Trophoblast cell (in vitro differentiated cells and primary cell): ENCODE data around the gene DTNB.

Experiments
- DNase-seq, 2 donors: peaks; one replicate each; pipeline ENCODE4 v3.0.0-alpha.2; 2016
- H2AFZ ChIP-seq: 2 replicates; pipeline ENCODE4 v1.6.1; 2013; ENCODE audit warnings: low read length, moderate library complexity, mild to moderate bottlenecking; ENCODE audit not compliant: insufficient read depth, poor library complexity
- H2AK5ac ChIP-seq: 2 replicates; pipeline ENCODE4 v1.6.1; 2013; ENCODE audit warnings: mild to moderate bottlenecking, low read length
- H2BK120ac ChIP-seq: 2 replicates; pipeline ENCODE4 v1.6.1; 2013; ENCODE audit warnings: low read length, mild to moderate bottlenecking, moderate library complexity; ENCODE audit not compliant: insufficient read depth, poor library complexity
- H2BK12ac ChIP-seq: 2 replicates; pipeline ENCODE4 v1.6.1; 2013; ENCODE audit warnings: mild to moderate bottlenecking, low read length, moderate library complexity
- H2BK5ac ChIP-seq: 2 replicates; pipeline ENCODE4 v1.6.1; 2013; ENCODE audit warnings: low read length, low read depth, moderate library complexity, mild to moderate bottlenecking; ENCODE audit not compliant: poor library complexity
- H3K14ac ChIP-seq: 2 replicates; pipeline ENCODE4 v1.6.1; 2013; ENCODE audit warnings: mild to moderate bottlenecking, low read length
- H3K18ac ChIP-seq: 2 replicates; pipeline ENCODE4 v1.6.1; 2013; ENCODE audit warnings: mild to moderate bottlenecking, low read length
- H3K23ac ChIP-seq: 2 replicates; pipeline ENCODE4 v1.6.1; 2013; ENCODE audit warnings: low read length
- H3K27ac ChIP-seq: 2 replicates; pipeline ENCODE4 v1.5.1; 2013; ENCODE audit warnings: low read depth, mild to moderate bottlenecking, inconsistent platforms, low read length, moderate library complexity
- H3K27me3 ChIP-seq: 2 replicates; pipeline ENCODE4 v1.6.1; 2013; ENCODE audit warnings: inconsistent platforms, mild to moderate bottlenecking, low read length, moderate library complexity; ENCODE audit not compliant: insufficient read depth
- H3K36me3 ChIP-seq, 2 experiments: 1 replicate in 1 of 2; 2 replicates in 1 of 2; pipeline ENCODE4 v1.6.1; 2013; ENCODE audit warnings: low read length in 2 of 2, mild to moderate bottlenecking in 2 of 2, moderate library complexity in 1 of 2; ENCODE audit not compliant: insufficient read depth in 2 of 2, control insufficient read depth in 1 of 2
- H3K4ac ChIP-seq: 2 replicates; pipeline ENCODE4 v1.6.1; 2013; ENCODE audit warnings: low read depth, mild to moderate bottlenecking, low read length, moderate library complexity
- H3K4me1 ChIP-seq, 2 experiments: 1 replicate in 1 of 2; 2 replicates in 1 of 2; pipeline ENCODE4 v1.6.1; 2013; ENCODE audit warnings: low read length in 2 of 2, mild to moderate bottlenecking in 2 of 2, moderate library complexity in 1 of 2; ENCODE audit not compliant: insufficient read depth in 2 of 2, control insufficient read depth in 1 of 2
- H3K4me2 ChIP-seq: 2 replicates; pipeline ENCODE4 v1.6.1; 2013; ENCODE audit warnings: inconsistent platforms, mild to moderate bottlenecking, low read length, moderate library complexity
- H3K4me3 ChIP-seq: 2 replicates; pipeline ENCODE4 v1.5.1; 2013; ENCODE audit warnings: mild to moderate bottlenecking, low read depth, low read length, inconsistent platforms
- H3K79me1 ChIP-seq: one replicate; pipeline ENCODE4 v1.6.1; 2013; ENCODE audit warnings: low read length
- H3K79me2 ChIP-seq: 2 replicates; pipeline ENCODE4 v1.6.1; 2013; ENCODE audit warnings: low read length, mild to moderate bottlenecking; ENCODE audit not compliant: control insufficient read depth, insufficient read depth, poor library complexity
- H3K9ac ChIP-seq: 2 replicates; pipeline ENCODE4 v1.6.1; 2013; ENCODE audit warnings: mild to moderate bottlenecking, low read length
- H3K9me3 ChIP-seq: 2 replicates; pipeline ENCODE4 v1.6.1; 2013; ENCODE audit warnings: low read depth, mild to moderate bottlenecking, control low read depth, inconsistent platforms, low read length; ENCODE audit not compliant: insufficient read depth
- H4K12ac ChIP-seq: 2 replicates; pipeline ENCODE4 v1.6.1; 2013; ENCODE audit warnings: low read depth, mild to moderate bottlenecking, low read length, moderate library complexity
- H4K8ac ChIP-seq: 2 replicates; pipeline ENCODE4 v1.6.1; 2013; ENCODE audit warnings: low read depth, mild to moderate bottlenecking, low read length, moderate library complexity
- H4K91ac ChIP-seq: one replicate; pipeline ENCODE4 v1.6.1; 2013; ENCODE audit warnings: low read depth, mild to moderate bottlenecking, low read length, moderate library complexity
- WGBS: extraction: QIAGEN DNeasy Blood & Tissue Kit; methylation state at CpG from one replicate; pipeline ENCODE4 v1.1.7; 2013; ENCODE audit warnings: missing lambda C conversion rate; ENCODE audit not compliant: insufficient read length, insufficient coverage; ENCODE audit errors: extremely low coverage; 5-methylcytosine and 5-hydroxymethylcytosine counted together

Gene DTNB

GRCh38 chr2:25331686-25332365 is 341.6 kb downstream of the DTNB start:
- Histone ChIP-seq H3K4me3 (no peak overlapping the region), H3K9ac (no peak overlapping the region), H3K14ac (no peak overlapping the region), H2BK12ac (no peak overlapping the region), H2AFZ (no peak overlapping the region), H2AK5ac (no peak overlapping the region), H3K27ac (no peak overlapping the region), H3K4ac (no peak overlapping the region), H3K36me3 (no peaks in the 10 kb centered on the region), H3K79me1 (no peaks in the 10 kb centered on the region), H3K27me3 (no peaks in the 10 kb centered on the region), H2BK5ac (no peak overlapping the region), H3K79me2 (no peaks in the 10 kb centered on the region), H3K9me3 (peaks cover under 1% of the 10 kb centered on the region), H4K12ac (no peak overlapping the region), H3K4me1 (no peaks in the 10 kb centered on the region), H2BK120ac (no peak overlapping the region), H3K18ac (no peak overlapping the region), H4K91ac (no peak overlapping the region), H4K8ac (no peak overlapping the region), H3K23ac (no peak overlapping the region), H3K4me2 (no peak overlapping the region)
- no CpG with 5 or more reads among the region's 23 CpGs for WGBS
- no peak for DNase-seq

- Histone ChIP-seq H3K23ac (no peak overlapping the region), H3K18ac (no peak overlapping the region), H4K12ac (no peak overlapping the region), H2BK120ac (no peak overlapping the region), H3K4me1 (no peaks in the 10 kb centered on the region), H3K4me2 (no peak overlapping the region), H3K79me1 (no peaks in the 10 kb centered on the region), H2BK12ac (no peak overlapping the region), H3K27me3 (no peaks in the 10 kb centered on the region), H4K8ac (no peak overlapping the region), H3K4me3 (no peak overlapping the region), H2AFZ (no peak overlapping the region), H3K4ac (no peak overlapping the region), H3K14ac (no peak overlapping the region), H4K91ac (no peak overlapping the region), H3K79me2 (no peaks in the 10 kb centered on the region), H3K27ac (no peak overlapping the region), H3K36me3 (no peaks in the 10 kb centered on the region), H3K9ac (no peak overlapping the region), H2AK5ac (no peak overlapping the region), H3K9me3 (peaks cover 6% of the 10 kb centered on the region), H2BK5ac (no peak overlapping the region)
- no peak for DNase-seq
- WGBS = no CpG with 5 or more reads among the region's 4 CpGs
Observed at GRCh38 chr2:25330937-25331336, 342.4 kb downstream of the DTNB start.

- H3K9me3 ChIP-seq = peaks cover 6% of the 10 kb centered on the region
- DNase-seq = no peak
- no CpG with 5 or more reads among the region's 10 CpGs for WGBS
- no peaks in the 10 kb centered on the region for H3K79me2 ChIP-seq
- no peak overlapping the region for H3K9ac ChIP-seq
- no peak overlapping the region for H3K4ac ChIP-seq
- H4K91ac ChIP-seq = no peak overlapping the region
- no peaks in the 10 kb centered on the region for H3K36me3 ChIP-seq
- no peaks in the 10 kb centered on the region for H3K27me3 ChIP-seq
- no peak overlapping the region for H4K12ac ChIP-seq
- no peak overlapping the region for H3K4me2 ChIP-seq
- H2BK120ac ChIP-seq = no peak overlapping the region
- no peak overlapping the region for H2BK5ac ChIP-seq
- no peak overlapping the region for H3K27ac ChIP-seq
- H2BK12ac ChIP-seq = no peak overlapping the region
- no peak overlapping the region for H4K8ac ChIP-seq
- no peak overlapping the region for H2AK5ac ChIP-seq
- no peak overlapping the region for H3K4me3 ChIP-seq
- no peak overlapping the region for H2AFZ ChIP-seq
- H3K79me1 ChIP-seq = no peaks in the 10 kb centered on the region
- H3K4me1 ChIP-seq = no peaks in the 10 kb centered on the region
- H3K14ac ChIP-seq = no peak overlapping the region
- H3K23ac ChIP-seq = no peak overlapping the region
- no peak overlapping the region for H3K18ac ChIP-seq
Observed at GRCh38 chr2:25330273-25330672, 343.1 kb downstream of the DTNB start.

GRCh38 chr2:25328152-25329085 is 345.0 kb downstream of the DTNB start:
- Histone ChIP-seq H3K79me1 (no peaks in the 10 kb centered on the region), H4K91ac (no peak overlapping the region), H3K4ac (no peak overlapping the region), H2AK5ac (no peak overlapping the region), H4K8ac (no peak overlapping the region), H4K12ac (no peak overlapping the region), H3K9ac (no peak overlapping the region), H3K27me3 (no peaks in the 10 kb centered on the region), H2AFZ (no peak overlapping the region), H3K79me2 (no peaks in the 10 kb centered on the region), H3K14ac (no peak overlapping the region), H3K4me2 (no peak overlapping the region), H3K27ac (no peak overlapping the region), H3K9me3 (peaks cover 8% of the 10 kb centered on the region), H3K4me1 (no peaks in the 10 kb centered on the region), H2BK5ac (no peak overlapping the region), H3K18ac (no peak overlapping the region), H2BK120ac (no peak overlapping the region), H3K23ac (no peak overlapping the region), H2BK12ac (no peak overlapping the region), H3K36me3 (no peaks in the 10 kb centered on the region), H3K4me3 (peak overlapping the region; percentile 10)
- DNase-seq = no peak
- WGBS = 100% methylated on average over 2 of the region's 27 CpGs
